WTC11 (cell line): ENCODE data around the gene BLOC1S1.

Experiments
- CTCF ChIP-seq: fragments of 200-600 bp; IDR thresholded peaks from 2 replicates; pipeline ENCODE4 v1.8.0; 2022; ENCODE audit warnings: antibody characterized with exemption
- E2F1 ChIP-seq: sonication (generic); formaldehyde crosslinking; IDR thresholded peaks from 2 replicates; pipeline ENCODE4 v1.8.0; 2022; ENCODE audit warnings: mild to moderate bottlenecking, missing genetic modification reagents
- FOXP4 ChIP-seq: sonication (generic); formaldehyde crosslinking; IDR thresholded peaks from 2 replicates; pipeline ENCODE4 v1.8.0; 2022; ENCODE audit warnings: mild to moderate bottlenecking, missing genetic modification reagents
- GABPB1 ChIP-seq: sonication (generic); formaldehyde crosslinking; IDR thresholded peaks from 2 replicates; pipeline ENCODE4 v1.8.1; 2023; ENCODE audit warnings: mild to moderate bottlenecking, missing genetic modification reagents
- NFE2L1 ChIP-seq: sonication (generic); formaldehyde crosslinking; IDR thresholded peaks from 2 replicates; pipeline ENCODE4 v1.8.1; 2023; ENCODE audit warnings: missing genetic modification reagents
- NFYB ChIP-seq: sonication (generic); formaldehyde crosslinking; conservative IDR thresholded peaks from 2 replicates; pipeline ENCODE4 v1.8.0; 2022; ENCODE audit warnings: low read depth, missing genetic modification reagents
- NR1H2 ChIP-seq: sonication (generic); formaldehyde crosslinking; IDR thresholded peaks from 2 replicates; pipeline ENCODE4 v1.9.0; 2021; ENCODE audit warnings: mild to moderate bottlenecking, moderate library complexity, missing genetic modification reagents
- SP1 ChIP-seq: sonication (generic); formaldehyde crosslinking; conservative IDR thresholded peaks from 2 replicates; pipeline ENCODE4 v1.8.1; 2022; ENCODE audit warnings: missing genetic modification reagents
- STAT6 ChIP-seq: sonication (generic); formaldehyde crosslinking; conservative IDR thresholded peaks from 2 replicates; pipeline ENCODE4 v1.8.1; 2023; ENCODE audit warnings: mild to moderate bottlenecking, low read depth, missing genetic modification reagents, moderate library complexity
- TEAD4 ChIP-seq: sonication (generic); formaldehyde crosslinking; IDR thresholded peaks from 2 replicates; pipeline ENCODE4 v1.8.0; 2022; ENCODE audit warnings: mild to moderate bottlenecking, missing genetic modification reagents
- TP53 ChIP-seq: sonication (generic); formaldehyde crosslinking; IDR thresholded peaks from 2 replicates; pipeline ENCODE4 v1.8.1; 2023; ENCODE audit warnings: mild to moderate bottlenecking, missing genetic modification reagents
- USF1 ChIP-seq: sonication (generic); formaldehyde crosslinking; IDR thresholded peaks from 2 replicates; pipeline ENCODE4 v1.8.0; 2022; ENCODE audit warnings: mild to moderate bottlenecking, missing genetic modification reagents
- ZNF396 ChIP-seq: fragments of 250-450 bp; sonication (Bioruptor Pico); IDR thresholded peaks from 2 replicates; pipeline ENCODE4 v1.8.0; 2021; ENCODE audit warnings: mild to moderate bottlenecking, moderate library complexity, borderline replicate concordance

- no peak for TF ChIP-seq USF1 (CRISPR knock-in tag)
- no peak for TF ChIP-seq CTCF
- no peak for TF ChIP-seq E2F1 (CRISPR knock-in tag)
- no peak for TF ChIP-seq ZNF396 (CRISPR knock-in tag)
- no peak for TF ChIP-seq STAT6 (CRISPR knock-in tag)
- no peak for TF ChIP-seq FOXP4 (CRISPR knock-in tag)
- TF ChIP-seq TP53 (CRISPR knock-in tag): no peak
- no peak for TF ChIP-seq NFYB (CRISPR knock-in tag)
- no peak for TF ChIP-seq NR1H2 (CRISPR knock-in tag)
- TF ChIP-seq TEAD4 (CRISPR knock-in tag): no peak
- TF ChIP-seq NFE2L1 (CRISPR knock-in tag): no peak
- TF ChIP-seq GABPB1: no peak
- no peak for TF ChIP-seq SP1
These were observed 17.4 kb upstream of the BLOC1S1 start for GRCh38 chr12:55698241-55698955.
